HG03159 (cell line): ENCODE data around the gene FANCM.

Experiments used
- ATAC-seq: cut with Tn5 transposase; IDR thresholded peaks from one replicate; pipeline ENCODE4 v1.9.1; 2021; ENCODE audit warnings: mild to moderate bottlenecking, moderate library complexity; ENCODE audit not compliant: unreplicated experiment

Gene FANCM

DNA sequence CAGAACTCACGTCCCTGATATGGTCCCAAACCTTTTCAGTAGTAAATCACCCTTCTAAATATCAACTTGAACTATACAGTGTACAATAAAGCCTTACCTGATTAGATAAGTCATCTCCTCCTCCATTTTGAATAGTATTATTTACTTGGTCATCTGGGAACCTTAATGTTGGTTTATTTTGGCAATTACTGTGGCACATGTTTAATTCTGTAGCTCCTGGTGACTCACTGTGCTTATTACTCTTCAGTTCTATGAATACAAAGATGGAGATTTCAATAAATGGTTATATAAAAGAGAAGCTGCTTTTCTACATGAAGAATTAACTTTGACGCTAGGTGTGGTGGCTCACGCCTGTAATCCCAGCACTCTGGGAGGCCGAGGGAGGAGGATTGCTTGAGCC is 91.8 kb downstream of the FANCM start:
- ATAC-seq, result no peak

DNA sequence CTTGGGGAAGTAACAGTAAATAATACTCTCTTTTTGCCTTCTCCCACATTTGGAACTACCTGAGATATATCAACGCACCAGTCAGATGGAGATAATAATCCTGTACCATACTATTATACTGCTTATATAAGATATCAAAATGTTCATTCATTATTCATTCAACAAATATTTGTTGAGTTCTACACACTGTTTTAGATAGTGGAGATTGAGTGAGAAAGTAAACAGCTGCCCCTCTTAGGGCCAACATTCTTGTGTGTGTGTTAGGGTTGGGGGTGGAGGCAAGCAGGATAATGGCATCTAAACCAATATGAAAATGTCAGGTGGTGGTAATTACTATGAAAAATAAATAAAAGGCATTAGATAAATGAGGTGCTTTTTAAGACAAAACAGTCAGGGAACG is 103.3 kb downstream of the FANCM start:
- no peak for ATAC-seq

DNA sequence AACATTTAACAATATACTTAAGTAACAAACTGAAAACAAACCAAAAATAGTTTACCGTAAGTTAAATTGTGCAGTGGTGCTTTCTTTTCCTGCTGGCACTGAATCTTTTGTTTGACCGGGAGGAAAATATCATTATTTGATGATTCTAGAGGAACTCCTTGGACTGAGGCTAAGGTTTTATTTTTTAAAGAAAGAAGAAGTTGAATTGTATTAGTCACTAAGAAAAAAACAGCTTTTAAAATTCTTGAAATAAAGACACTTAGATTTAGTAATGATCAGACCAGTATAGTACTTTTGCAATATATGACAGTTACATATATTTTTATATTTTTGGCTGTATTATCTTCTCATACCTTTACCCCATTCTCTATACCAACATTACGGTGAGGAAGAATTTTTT is 107.0 kb downstream of the FANCM start:
- ATAC-seq, result no peak

DNA sequence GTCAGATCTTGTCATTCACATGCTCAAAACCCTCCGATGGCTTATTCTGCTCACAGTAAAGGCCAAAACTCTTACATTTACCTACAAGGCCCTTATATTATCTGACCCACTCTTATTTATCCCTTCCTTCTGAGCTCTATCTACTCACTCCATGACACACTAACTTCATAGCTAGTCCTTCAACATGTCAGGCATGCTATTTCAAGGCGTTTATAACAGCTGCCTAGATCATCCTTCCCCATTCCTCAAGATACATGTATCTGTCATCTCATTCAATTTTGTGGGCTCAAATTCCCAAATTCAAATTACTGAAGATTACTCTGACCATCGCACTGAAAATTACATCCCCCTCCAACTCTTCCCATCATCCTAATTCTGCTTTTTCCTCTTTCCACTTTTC is 110.4 kb downstream of the FANCM start:
- ATAC-seq, result no peak

DNA sequence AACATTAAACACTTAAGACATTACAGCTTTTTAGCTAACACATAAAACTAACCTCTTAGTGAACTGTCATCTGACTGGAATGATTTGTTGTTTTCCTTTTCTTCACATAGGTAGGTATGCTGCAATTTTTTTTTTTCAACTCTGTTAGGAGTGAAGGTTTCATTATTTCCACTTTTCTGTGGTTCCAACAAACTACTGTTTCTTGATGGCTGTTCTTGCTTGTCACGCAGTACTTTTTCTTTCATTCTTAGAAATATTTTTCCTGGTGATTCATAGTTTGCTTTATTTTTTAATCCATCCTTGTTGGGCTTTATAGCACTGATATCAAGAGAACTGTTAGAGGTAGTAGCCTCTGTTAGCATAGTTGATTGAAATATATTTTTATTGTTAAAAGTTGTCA is 111.0 kb downstream of the FANCM start:
- ATAC-seq, result no peak

DNA sequence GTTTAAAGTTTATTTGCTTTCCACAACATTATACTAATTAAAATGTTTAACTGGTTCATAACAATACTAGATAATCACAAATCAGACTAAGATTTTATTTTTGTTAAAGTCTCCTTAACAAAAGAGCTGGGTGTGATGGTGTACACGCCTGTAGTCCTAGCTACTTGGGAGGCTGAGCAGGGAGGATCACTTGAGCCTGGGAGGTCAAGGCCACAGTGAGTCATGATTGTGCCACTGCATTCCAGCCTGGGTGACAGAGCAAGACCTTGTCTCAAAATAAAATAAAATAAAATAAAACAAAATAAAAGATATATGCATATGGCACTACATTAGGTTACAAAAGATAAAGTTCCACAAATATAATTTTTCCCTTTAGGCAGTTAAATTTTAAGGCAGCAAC is 111.7 kb downstream of the FANCM start:
- no peak for ATAC-seq

DNA sequence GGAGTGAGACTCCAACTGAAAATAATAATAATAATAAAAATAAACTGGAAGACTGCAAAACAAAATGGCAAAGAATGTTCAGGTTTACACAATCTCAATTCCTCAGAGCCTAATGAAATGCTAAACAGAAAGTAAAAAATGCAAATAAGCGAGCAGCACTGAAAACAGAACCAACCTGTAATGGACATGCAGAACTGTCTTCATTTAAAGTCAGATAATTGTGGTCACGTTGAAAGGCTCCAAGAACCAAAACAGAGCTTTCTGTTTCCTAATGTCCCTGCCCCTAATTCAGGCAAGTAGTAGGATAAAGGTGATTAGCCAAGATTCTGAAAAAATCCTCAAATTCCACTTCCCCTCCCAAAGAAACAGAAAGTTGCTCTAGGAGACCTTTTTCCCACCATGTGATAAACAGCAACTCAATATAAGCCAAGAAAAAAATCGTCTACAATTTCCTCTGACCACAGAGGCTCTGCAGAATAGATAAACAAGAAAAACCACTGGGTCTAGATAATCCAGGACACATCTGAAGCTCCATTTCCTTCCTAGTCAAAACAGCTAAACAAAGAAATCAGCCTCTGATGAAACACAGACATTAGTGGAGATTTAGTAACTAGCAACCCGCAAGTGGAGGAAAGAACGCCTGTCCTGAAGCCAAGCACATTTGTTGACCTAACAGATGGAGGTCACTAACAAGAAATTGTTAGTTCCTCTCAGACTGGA is 114.3 kb downstream of the FANCM start:
- peak; percentile 21 for ATAC-seq
